Measurements from ENCODE around the gene STPG3. TPM values are rescaled to one million over a fixed set of nuclear protein-coding genes. Genes with fewer than 3 reads are reported as not detected.

The STPG3 gene
- total and polyA plus RNA-seq, 2 of the 13 experiments (the other 11 are each of a cell fraction or from before 2014, with no cell fraction given): not detected

GRCh38 chr9:137235424-137236237 is 15.5 kb upstream of the STPG3 start (continued):
- TF ChIP-seq CERS6 (CRISPR knock-in tag; IDR thresholded peaks at IDR 0.05) (no peak), ZNF296 (CRISPR knock-in tag; conservative IDR thresholded peaks at IDR 0.05) (peak; percentile 68; the same call in 1 of the 2 replicates), ZNF512B (CRISPR knock-in tag; IDR thresholded peaks at IDR 0.05; ENCODE audit: borderline replicate concordance) (no peak), ZNF660 (CRISPR knock-in tag; IDR thresholded peaks at IDR 0.05; ENCODE audit: borderline replicate concordance, low read depth) (no peak), MXD3 (CRISPR knock-in tag; IDR thresholded peaks at IDR 0.05) (no peak; the same call in 1 of the 2 replicates), ZNF546 (CRISPR knock-in tag; conservative IDR thresholded peaks at IDR 0.05) (peak; percentile 59), TP53 (CRISPR knock-in tag; conservative IDR thresholded peaks at IDR 0.05) (no peak), ZNF430 (CRISPR knock-in tag; IDR thresholded peaks at IDR 0.05) (peak; percentile 38; the same call in 1 of the 2 replicates), RARA (CRISPR knock-in tag; IDR thresholded peaks at IDR 0.05) (peak; percentile 45; the same call in 1 of the 2 replicates), ZBTB49 (CRISPR knock-in tag; IDR thresholded peaks at IDR 0.05; ENCODE audit: borderline replicate concordance) (no peak), YEATS2 (CRISPR knock-in tag; IDR thresholded peaks at IDR 0.05; ENCODE audit: borderline replicate concordance) (no peak), RBM39 (IDR thresholded peaks at IDR 0.05; ENCODE audit: low read depth, low read length, poor library complexity, severe bottlenecking) (peak; percentile 30), EEA1 (CRISPR knock-in tag; IDR thresholded peaks at IDR 0.05; ENCODE audit: borderline replicate concordance) (no peak), KDM5B (CRISPR knock-in tag; IDR thresholded peaks at IDR 0.05; ENCODE audit: borderline replicate concordance) (no peak; the same call in 1 of the 2 replicates), ZNF350 (CRISPR knock-in tag; IDR thresholded peaks at IDR 0.05; ENCODE audit: borderline replicate concordance, low read depth) (0 out of 2 replicates have a peak, but pooled peaks have one; percentile 14), AGO2 (optimal IDR thresholded peaks at IDR 0.05; ENCODE audit: low read depth, low read length) (peak; percentile 42)
- TF ChIP-seq, protein P1, sequence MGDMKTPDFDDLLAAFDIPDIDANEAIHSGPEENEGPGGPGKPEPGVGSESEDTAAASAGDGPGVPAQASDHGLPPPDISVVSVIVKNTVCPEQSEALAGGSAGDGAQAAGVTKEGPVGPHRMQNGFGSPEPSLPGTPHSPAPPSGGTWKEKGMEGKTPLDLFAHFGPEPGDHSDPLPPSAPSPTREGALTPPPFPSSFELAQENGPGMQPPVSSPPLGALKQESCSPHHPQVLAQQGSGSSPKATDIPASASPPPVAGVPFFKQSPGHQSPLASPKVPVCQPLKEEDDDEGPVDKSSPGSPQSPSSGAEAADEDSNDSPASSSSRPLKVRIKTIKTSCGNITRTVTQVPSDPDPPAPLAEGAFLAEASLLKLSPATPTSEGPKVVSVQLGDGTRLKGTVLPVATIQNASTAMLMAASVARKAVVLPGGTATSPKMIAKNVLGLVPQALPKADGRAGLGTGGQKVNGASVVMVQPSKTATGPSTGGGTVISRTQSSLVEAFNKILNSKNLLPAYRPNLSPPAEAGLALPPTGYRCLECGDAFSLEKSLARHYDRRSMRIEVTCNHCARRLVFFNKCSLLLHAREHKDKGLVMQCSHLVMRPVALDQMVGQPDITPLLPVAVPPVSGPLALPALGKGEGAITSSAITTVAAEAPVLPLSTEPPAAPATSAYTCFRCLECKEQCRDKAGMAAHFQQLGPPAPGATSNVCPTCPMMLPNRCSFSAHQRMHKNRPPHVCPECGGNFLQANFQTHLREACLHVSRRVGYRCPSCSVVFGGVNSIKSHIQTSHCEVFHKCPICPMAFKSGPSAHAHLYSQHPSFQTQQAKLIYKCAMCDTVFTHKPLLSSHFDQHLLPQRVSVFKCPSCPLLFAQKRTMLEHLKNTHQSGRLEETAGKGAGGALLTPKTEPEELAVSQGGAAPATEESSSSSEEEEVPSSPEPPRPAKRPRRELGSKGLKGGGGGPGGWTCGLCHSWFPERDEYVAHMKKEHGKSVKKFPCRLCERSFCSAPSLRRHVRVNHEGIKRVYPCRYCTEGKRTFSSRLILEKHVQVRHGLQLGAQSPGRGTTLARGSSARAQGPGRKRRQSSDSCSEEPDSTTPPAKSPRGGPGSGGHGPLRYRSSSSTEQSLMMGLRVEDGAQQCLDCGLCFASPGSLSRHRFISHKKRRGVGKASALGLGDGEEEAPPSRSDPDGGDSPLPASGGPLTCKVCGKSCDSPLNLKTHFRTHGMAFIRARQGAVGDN (CRISPR knock-in tag; IDR thresholded peaks at IDR 0.05): peak; percentile 86

Data from HepG2 (cell line).